Measurements from ENCODE around the gene PITRM1.

- TF ChIP-seq POLR2A (IDR thresholded peaks at IDR 0.05), result peak; percentile 23
- TF ChIP-seq, protein P1, sequence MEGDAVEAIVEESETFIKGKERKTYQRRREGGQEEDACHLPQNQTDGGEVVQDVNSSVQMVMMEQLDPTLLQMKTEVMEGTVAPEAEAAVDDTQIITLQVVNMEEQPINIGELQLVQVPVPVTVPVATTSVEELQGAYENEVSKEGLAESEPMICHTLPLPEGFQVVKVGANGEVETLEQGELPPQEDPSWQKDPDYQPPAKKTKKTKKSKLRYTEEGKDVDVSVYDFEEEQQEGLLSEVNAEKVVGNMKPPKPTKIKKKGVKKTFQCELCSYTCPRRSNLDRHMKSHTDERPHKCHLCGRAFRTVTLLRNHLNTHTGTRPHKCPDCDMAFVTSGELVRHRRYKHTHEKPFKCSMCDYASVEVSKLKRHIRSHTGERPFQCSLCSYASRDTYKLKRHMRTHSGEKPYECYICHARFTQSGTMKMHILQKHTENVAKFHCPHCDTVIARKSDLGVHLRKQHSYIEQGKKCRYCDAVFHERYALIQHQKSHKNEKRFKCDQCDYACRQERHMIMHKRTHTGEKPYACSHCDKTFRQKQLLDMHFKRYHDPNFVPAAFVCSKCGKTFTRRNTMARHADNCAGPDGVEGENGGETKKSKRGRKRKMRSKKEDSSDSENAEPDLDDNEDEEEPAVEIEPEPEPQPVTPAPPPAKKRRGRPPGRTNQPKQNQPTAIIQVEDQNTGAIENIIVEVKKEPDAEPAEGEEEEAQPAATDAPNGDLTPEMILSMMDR (IDR thresholded peaks at IDR 0.05), result no peak
Observed at GRCh38 chr10:3102720-3103427, 69.7 kb downstream of the PITRM1 start.
